Raji (cell line): ENCODE data around the gene DOCK3.

ENCODE experiments used
- POLR2A ChIP-seq: IDR thresholded peaks from 2 replicates; pipeline ENCODE4 v1.6.1; 2011; ENCODE audit warnings: low read depth, low read length, control low read depth; ENCODE audit not compliant: insufficient read depth

DOCK3 gene

GRCh38 chr3:51357856-51358255 is 683.1 kb downstream of the DOCK3 start:
- TF ChIP-seq POLR2A = no peak

- TF ChIP-seq POLR2A = no peak
These were observed 684.3 kb downstream of the DOCK3 start for GRCh38 chr3:51358981-51359380.

- TF ChIP-seq POLR2A = no peak
These were observed 686.1 kb downstream of the DOCK3 start for GRCh38 chr3:51360806-51361205.

- no peak for TF ChIP-seq POLR2A
These were observed 687.0 kb downstream of the DOCK3 start for GRCh38 chr3:51361746-51362145.

GRCh38 chr3:51362476-51362875 is 687.7 kb downstream of the DOCK3 start:
- no peak for TF ChIP-seq POLR2A

- no peak for TF ChIP-seq POLR2A
These were observed 697.3 kb downstream of the DOCK3 start for GRCh38 chr3:51371943-51372557.

- no peak for TF ChIP-seq POLR2A
These were observed 699.1 kb downstream of the DOCK3 start for GRCh38 chr3:51373658-51374421.

- no peak for TF ChIP-seq POLR2A
These were observed 699.7 kb downstream of the DOCK3 start for GRCh38 chr3:51374456-51374855.

GRCh38 chr3:51375136-51375535 is 700.4 kb downstream of the DOCK3 start:
- no peak for TF ChIP-seq POLR2A

GRCh38 chr3:51375571-51375970 is 700.8 kb downstream of the DOCK3 start:
- no peak for TF ChIP-seq POLR2A

GRCh38 chr3:51378065-51378464 is 703.3 kb downstream of the DOCK3 start:
- TF ChIP-seq POLR2A = no peak

- TF ChIP-seq POLR2A = no peak
These were observed 704.0 kb downstream of the DOCK3 start for GRCh38 chr3:51378726-51379125.

GRCh38 chr3:51379301-51379700 is 704.6 kb downstream of the DOCK3 start:
- TF ChIP-seq POLR2A = no peak

GRCh38 chr3:51379746-51380455 is 705.2 kb downstream of the DOCK3 start:
- TF ChIP-seq POLR2A = no peak

- TF ChIP-seq POLR2A = no peak
These were observed 706.0 kb downstream of the DOCK3 start for GRCh38 chr3:51380601-51381332.
